Mucosa of rectum (tissue), 2 donors: ENCODE measurements around the gene KCNJ12.
"Not testable (repeated sequence)": the region's sequence is repeated elsewhere in the genome, so short reads cannot be mapped to it uniquely, and the experiment has no call there.

Source experiments
- H3K27ac ChIP-seq, 2 donors: one replicate each; pipeline ENCODE4 v1.7.0; 2013; ENCODE audit warnings: inconsistent platforms in 2 of 2, low read depth in 2 of 2, low read length in 2 of 2
- H3K27me3 ChIP-seq, 2 donors: one replicate each; pipeline ENCODE4 v1.7.0; 2013; ENCODE audit warnings: low read length in 2 of 2; ENCODE audit not compliant: control insufficient read depth in 2 of 2, insufficient read depth in 2 of 2
- H3K36me3 ChIP-seq, 2 donors: one replicate each; pipeline ENCODE4 v1.7.0; 2013; ENCODE audit warnings: low read length in 2 of 2; ENCODE audit not compliant: control insufficient read depth in 2 of 2, insufficient read depth in 2 of 2
- H3K4me1 ChIP-seq, 2 donors: one replicate each; pipeline ENCODE4 v1.7.0; 2013; ENCODE audit warnings: low read length in 2 of 2, mild to moderate bottlenecking in 1 of 2; ENCODE audit not compliant: control insufficient read depth in 2 of 2, insufficient read depth in 2 of 2
- H3K4me3 ChIP-seq, 2 donors: one replicate each; pipeline ENCODE4 v1.7.0; 2013; ENCODE audit warnings: low read length in 2 of 2
- H3K9ac ChIP-seq, 2 donors: one replicate each; pipeline ENCODE4 v1.7.0; 2013; ENCODE audit warnings: low read length in 2 of 2, low read depth in 1 of 2, mild to moderate bottlenecking in 1 of 2
- H3K9me3 ChIP-seq, 2 donors: one replicate each; pipeline ENCODE4 v1.7.0; 2013; ENCODE audit warnings: low read length in 2 of 2; ENCODE audit not compliant: control insufficient read depth in 2 of 2
- donor health status: healthy.
- donor health status: Normal muscosa, but diverticular disease.

KCNJ12 gene

GRCh38 chr17:21413570-21414279 lies 37.6 kb downstream of the KCNJ12 start:
- H3K9ac ChIP-seq, H3K4me1 ChIP-seq: not testable (repeated sequence)

GRCh38 chr17:21414616-21415015 lies 38.5 kb downstream of the KCNJ12 start:
- H3K36me3 ChIP-seq, H3K4me1 ChIP-seq, H3K27ac ChIP-seq, H3K4me3 ChIP-seq, H3K9me3 ChIP-seq, H3K27me3 ChIP-seq, H3K9ac ChIP-seq: not testable (repeated sequence)

More at GRCh38 chr17:21413570-21414279, 37.6 kb downstream of the KCNJ12 start:
- H3K9me3 ChIP-seq, H3K27me3 ChIP-seq, H3K4me3 ChIP-seq, H3K27ac ChIP-seq, H3K36me3 ChIP-seq: not testable (repeated sequence)

GRCh38 chr17:21415166-21415990 lies 39.2 kb downstream of the KCNJ12 start:
- H3K36me3 ChIP-seq = not testable (repeated sequence)

GRCh38 chr17:21416471-21416981 lies 40.4 kb downstream of the KCNJ12 start:
- not testable (repeated sequence) for H3K27ac ChIP-seq, H3K4me1 ChIP-seq, H3K36me3 ChIP-seq, H3K27me3 ChIP-seq, H3K9me3 ChIP-seq, H3K9ac ChIP-seq, H3K4me3 ChIP-seq

More at GRCh38 chr17:21415166-21415990, 39.2 kb downstream of the KCNJ12 start:
- H3K9ac ChIP-seq, H3K4me3 ChIP-seq, H3K9me3 ChIP-seq, H3K27me3 ChIP-seq, H3K4me1 ChIP-seq, H3K27ac ChIP-seq: not testable (repeated sequence)

GRCh38 chr17:21417349-21417748 lies 41.2 kb downstream of the KCNJ12 start:
- H3K27ac ChIP-seq, H3K27me3 ChIP-seq, H3K4me3 ChIP-seq, H3K36me3 ChIP-seq, H3K9ac ChIP-seq, H3K9me3 ChIP-seq: not testable (repeated sequence)
- peaks cover 7 to 12% of the 10 kb centered on the region in 2 donors for H3K4me1 ChIP-seq

- Histone ChIP-seq H3K4me1 (peaks cover 7 to 14% of the 10 kb centered on the region in 2 donors), H3K4me3 (no peak overlapping the region), H3K27me3 (no peaks in the 10 kb centered on the region), H3K27ac (no peak overlapping the region), H3K9me3 (no peaks in the 10 kb centered on the region), H3K9ac (no peak overlapping the region), H3K36me3 (no peaks in the 10 kb centered on the region)
Observed at GRCh38 chr17:21417921-21418320, 41.8 kb downstream of the KCNJ12 start.

- H3K36me3 ChIP-seq = no peaks in the 10 kb centered on the region
- H3K27ac ChIP-seq = no peak overlapping the region
- H3K9ac ChIP-seq = no peak overlapping the region
- H3K9me3 ChIP-seq = no peaks in the 10 kb centered on the region
- no peak overlapping the region for H3K4me3 ChIP-seq
- H3K27me3 ChIP-seq = no peaks in the 10 kb centered on the region
- H3K4me1 ChIP-seq = peaks cover 7 to 14% of the 10 kb centered on the region in 2 donors
Observed at GRCh38 chr17:21418446-21419298, 42.5 kb downstream of the KCNJ12 start.

GRCh38 chr17:21419299-21420239 lies 43.4 kb downstream of the KCNJ12 start:
- peaks cover 7 to 14% of the 10 kb centered on the region in 2 donors for H3K4me1 ChIP-seq
- no peaks in the 10 kb centered on the region for H3K36me3 ChIP-seq
- no peaks in the 10 kb centered on the region for H3K9me3 ChIP-seq
- no peak overlapping the region for H3K27ac ChIP-seq
- no peak overlapping the region for H3K9ac ChIP-seq
- no peak overlapping the region for H3K4me3 ChIP-seq
- H3K27me3 ChIP-seq = no peaks in the 10 kb centered on the region

- H3K36me3 ChIP-seq, H3K4me3 ChIP-seq, H3K27me3 ChIP-seq, H3K9ac ChIP-seq, H3K9me3 ChIP-seq, H3K27ac ChIP-seq: not testable (repeated sequence)
- peaks cover 7 to 14% of the 10 kb centered on the region in 2 donors for H3K4me1 ChIP-seq
Observed at GRCh38 chr17:21420503-21421090, 44.4 kb downstream of the KCNJ12 start.
